HG03097 (cell line): Measurements from ENCODE around the gene SHANK3.
A peak's percentile ranks its signal among the peaks of the same experiment; 100 is the strongest.
"Not testable (repeated sequence)": the region's sequence is repeated elsewhere in the genome, so short reads cannot be mapped to it uniquely, and the experiment has no call there.

Experiments used
- ATAC-seq: cut with Tn5 transposase; IDR thresholded peaks from one replicate; pipeline ENCODE4 v1.9.1; 2021; ENCODE audit not compliant: unreplicated experiment, low FRiP score

Gene SHANK3

GRCh38 chr22:50672471-50673230, at the start of gene SHANK3:
Gene SHANK3 (plus strand): TSS chr22:50672823.
- ATAC-seq = no peak

GRCh38 chr22:50624347-50625130, 48.1 kb upstream of the SHANK3 start:
- ATAC-seq = no peak

GRCh38 chr22:50625131-50625567, 47.5 kb upstream of the SHANK3 start:
- ATAC-seq = no peak

GRCh38 chr22:50625568-50626313, 46.9 kb upstream of the SHANK3 start:
- ATAC-seq = no peak

GRCh38 chr22:50626314-50626849, 46.2 kb upstream of the SHANK3 start:
- ATAC-seq = no peak

GRCh38 chr22:50626850-50627641, 45.6 kb upstream of the SHANK3 start:
- ATAC-seq = no peak

GRCh38 chr22:50627642-50628542, 44.7 kb upstream of the SHANK3 start, which contains the start of gene ARSA:
Gene ARSA (minus strand): TSS chr22:50628152. CDS start chr22:50627779, 373 bp downstream.
- peak; percentile 53 for ATAC-seq

GRCh38 chr22:50628543-50629134, 44.0 kb upstream of the SHANK3 start:
- no peak for ATAC-seq

- no peak for ATAC-seq
Observed at GRCh38 chr22:50630376-50630775, 42.2 kb upstream of the SHANK3 start.

GRCh38 chr22:50633086-50633485, 39.5 kb upstream of the SHANK3 start:
- ATAC-seq = no peak

GRCh38 chr22:50633771-50634170, 38.9 kb upstream of the SHANK3 start:
- no peak for ATAC-seq

GRCh38 chr22:50635591-50635990, 37.0 kb upstream of the SHANK3 start:
- ATAC-seq = no peak

- ATAC-seq = not testable (repeated sequence)
Observed at GRCh38 chr22:50640296-50640695, 32.3 kb upstream of the SHANK3 start.

- no peak for ATAC-seq
Observed at GRCh38 chr22:50640857-50641647, 31.6 kb upstream of the SHANK3 start.

GRCh38 chr22:50641696-50642607, 30.7 kb upstream of the SHANK3 start:
- ATAC-seq = no peak

- ATAC-seq = not testable (repeated sequence)
Observed at GRCh38 chr22:50643021-50643820, 29.4 kb upstream of the SHANK3 start.
